ENCODE data around the gene FILIP1.

GRCh38 chr6:75532521-75532920 lies 38.9 kb upstream of the FILIP1 start:
- TF ChIP-seq CTCF (IDR thresholded peaks at IDR 0.05; ENCODE audit: insufficient read depth, low read length, poor library complexity, severe bottlenecking) (no peak), EZH2phosphoT487 (conservative IDR thresholded peaks at IDR 0.05; ENCODE audit: low read length) (no peak)

Measured in SU-DHL-6 (cell line).